Glutamatergic neuron (in vitro differentiated cells): ENCODE results near the gene TMEM170B. TPM values are rescaled to one million over a fixed set of nuclear protein-coding genes. Genes with fewer than 3 reads are reported as not detected.
"Not testable (repeated sequence)": the region's sequence is repeated elsewhere in the genome, so short reads cannot be mapped to it uniquely, and the experiment has no call there.

ENCODE experiments used
- DNase-seq: peaks from one replicate; pipeline ENCODE4 v3.0.0; 2022
- H3K27ac Mint-ChIP-seq: one replicate; pipeline ENCODE4 v1.8.0; 2020; ENCODE audit warnings: mild to moderate bottlenecking, mixed read lengths, inconsistent platforms; ENCODE audit not compliant: unreplicated experiment
- H3K27me3 Mint-ChIP-seq: one replicate; pipeline ENCODE4 v1.8.0; 2020; ENCODE audit warnings: mild to moderate bottlenecking, moderate library complexity, mixed read lengths, inconsistent platforms; ENCODE audit not compliant: unreplicated experiment
- H3K36me3 Mint-ChIP-seq: one replicate; pipeline ENCODE4 v1.8.0; 2020; ENCODE audit warnings: mild to moderate bottlenecking, mixed read lengths, inconsistent platforms; ENCODE audit not compliant: unreplicated experiment
- H3K4me1 Mint-ChIP-seq: one replicate; pipeline ENCODE4 v1.8.0; 2020; ENCODE audit warnings: mild to moderate bottlenecking, low read depth, mixed read lengths, inconsistent platforms; ENCODE audit not compliant: unreplicated experiment
- H3K4me3 Mint-ChIP-seq: one replicate; pipeline ENCODE4 v1.8.0; 2020; ENCODE audit warnings: mild to moderate bottlenecking, mixed read lengths, inconsistent platforms; ENCODE audit not compliant: unreplicated experiment
- H3K9me3 Mint-ChIP-seq: one replicate; pipeline ENCODE4 v1.8.0; 2020; ENCODE audit warnings: mild to moderate bottlenecking, moderate library complexity, mixed read lengths, inconsistent platforms; ENCODE audit not compliant: unreplicated experiment
- total RNA-seq: library from RNA; stranded (reverse); fragmentation: NEBNext Ultra II Directional; extraction: Animal tissue kit (Norgen Biotek cat#: 25700); gene quantifications from one replicate; pipeline ENCODE4 v1.2.1, GENCODE V29; 2021; ENCODE audit not compliant: unreplicated experiment
- TF ChIP-seq, protein P1 (sequence below): fragments of 200-600 bp; sonication (generic); IDR thresholded peaks from one replicate; pipeline ENCODE4 v1.5.0; 2021; ENCODE audit not compliant: partially characterized antibody, unreplicated experiment

Gene TMEM170B
- total RNA-seq, 1 donor from 2014 or later, result 11.0 TPM

DNA sequence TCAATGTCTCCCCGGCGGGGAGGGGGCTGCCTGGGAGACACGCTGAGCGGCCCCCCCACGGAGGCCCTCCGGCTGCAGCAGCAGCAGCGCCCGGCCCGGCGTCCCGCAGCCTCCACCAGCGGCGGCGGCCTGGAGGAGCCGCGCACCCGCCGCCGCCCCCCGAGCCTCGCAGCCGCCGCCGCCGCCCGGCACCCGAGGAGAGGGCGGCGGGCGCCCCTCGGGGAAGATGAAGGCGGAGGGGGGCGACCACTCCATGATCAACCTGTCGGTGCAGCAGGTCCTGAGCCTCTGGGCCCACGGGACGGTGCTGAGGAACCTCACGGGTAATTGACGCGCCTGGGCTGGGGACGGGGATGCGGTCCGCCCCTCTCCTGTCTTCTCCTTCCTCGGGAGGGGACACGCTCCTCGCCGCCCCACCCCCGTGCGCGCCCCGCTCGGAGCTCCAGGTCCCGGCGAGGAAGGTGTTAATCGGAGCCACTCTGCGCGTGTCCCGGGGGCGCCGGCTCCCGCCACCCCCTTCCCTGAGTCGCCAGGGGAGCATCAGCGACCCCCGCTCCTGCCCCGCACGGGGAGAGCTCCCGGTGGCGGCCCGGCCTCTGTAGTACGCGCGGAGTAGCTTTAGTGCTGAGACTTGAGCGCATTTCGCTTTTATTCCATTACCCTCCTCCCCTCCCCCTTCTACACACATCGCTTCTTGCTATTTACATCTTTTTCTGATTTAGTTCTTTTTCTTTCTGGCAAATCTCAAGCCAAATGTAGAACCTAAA, 686 bp downstream of the TMEM170B start:
- H3K9me3 Mint-ChIP-seq, result peaks cover 11% of the 10 kb centered on the region
- peaks cover 4% of the 10 kb centered on the region for H3K27me3 Mint-ChIP-seq
- peak overlapping the region; percentile 74 for H3K27ac Mint-ChIP-seq
- no peaks in the 10 kb centered on the region for H3K4me1 Mint-ChIP-seq
- TF ChIP-seq, protein P1, sequence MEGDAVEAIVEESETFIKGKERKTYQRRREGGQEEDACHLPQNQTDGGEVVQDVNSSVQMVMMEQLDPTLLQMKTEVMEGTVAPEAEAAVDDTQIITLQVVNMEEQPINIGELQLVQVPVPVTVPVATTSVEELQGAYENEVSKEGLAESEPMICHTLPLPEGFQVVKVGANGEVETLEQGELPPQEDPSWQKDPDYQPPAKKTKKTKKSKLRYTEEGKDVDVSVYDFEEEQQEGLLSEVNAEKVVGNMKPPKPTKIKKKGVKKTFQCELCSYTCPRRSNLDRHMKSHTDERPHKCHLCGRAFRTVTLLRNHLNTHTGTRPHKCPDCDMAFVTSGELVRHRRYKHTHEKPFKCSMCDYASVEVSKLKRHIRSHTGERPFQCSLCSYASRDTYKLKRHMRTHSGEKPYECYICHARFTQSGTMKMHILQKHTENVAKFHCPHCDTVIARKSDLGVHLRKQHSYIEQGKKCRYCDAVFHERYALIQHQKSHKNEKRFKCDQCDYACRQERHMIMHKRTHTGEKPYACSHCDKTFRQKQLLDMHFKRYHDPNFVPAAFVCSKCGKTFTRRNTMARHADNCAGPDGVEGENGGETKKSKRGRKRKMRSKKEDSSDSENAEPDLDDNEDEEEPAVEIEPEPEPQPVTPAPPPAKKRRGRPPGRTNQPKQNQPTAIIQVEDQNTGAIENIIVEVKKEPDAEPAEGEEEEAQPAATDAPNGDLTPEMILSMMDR, result no peak
- no peaks in the 10 kb centered on the region for H3K36me3 Mint-ChIP-seq
- peak; percentile 67 for DNase-seq
- peak overlapping the region; percentile 88 for H3K4me3 Mint-ChIP-seq

DNA sequence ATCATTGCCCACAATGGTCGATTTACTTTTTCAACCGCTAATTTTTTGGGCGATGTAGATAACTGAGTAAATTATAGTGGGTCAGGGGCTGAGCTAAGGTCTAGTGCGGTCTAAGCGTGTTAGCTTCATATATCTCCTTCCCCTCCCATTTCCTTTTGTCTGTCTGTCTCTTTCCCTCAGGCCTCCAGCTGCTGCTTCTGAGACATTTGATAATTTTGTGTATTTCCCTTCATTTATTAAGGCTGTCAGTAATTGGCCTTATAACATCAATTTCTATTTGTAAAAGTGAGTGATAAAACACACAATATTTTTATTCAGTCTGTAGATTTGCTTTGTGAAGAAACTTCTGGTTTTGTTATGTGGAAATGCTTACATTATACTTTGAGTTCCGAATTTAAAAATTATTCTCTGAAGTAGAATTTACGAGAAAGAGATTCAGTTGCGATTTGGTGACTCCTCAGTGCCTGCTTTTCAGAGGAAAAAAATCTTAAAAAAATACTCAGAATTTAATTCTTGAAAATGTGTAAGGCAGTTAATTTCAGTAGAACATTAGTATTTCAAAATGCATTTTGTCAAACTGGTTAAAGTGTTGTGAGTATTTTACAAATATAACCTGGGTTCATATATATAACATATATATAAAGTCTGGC, 1.4 kb downstream of the TMEM170B start:
- TF ChIP-seq, protein P1, result no peak
- H3K4me3 Mint-ChIP-seq, result peak overlapping the region; percentile 88
- no peaks in the 10 kb centered on the region for H3K36me3 Mint-ChIP-seq
- peaks cover 4% of the 10 kb centered on the region for H3K27me3 Mint-ChIP-seq
- peak overlapping the region; percentile 74 for H3K27ac Mint-ChIP-seq
- no peaks in the 10 kb centered on the region for H3K4me1 Mint-ChIP-seq
- H3K9me3 Mint-ChIP-seq, result peaks cover 11% of the 10 kb centered on the region
- no peak for DNase-seq

DNA sequence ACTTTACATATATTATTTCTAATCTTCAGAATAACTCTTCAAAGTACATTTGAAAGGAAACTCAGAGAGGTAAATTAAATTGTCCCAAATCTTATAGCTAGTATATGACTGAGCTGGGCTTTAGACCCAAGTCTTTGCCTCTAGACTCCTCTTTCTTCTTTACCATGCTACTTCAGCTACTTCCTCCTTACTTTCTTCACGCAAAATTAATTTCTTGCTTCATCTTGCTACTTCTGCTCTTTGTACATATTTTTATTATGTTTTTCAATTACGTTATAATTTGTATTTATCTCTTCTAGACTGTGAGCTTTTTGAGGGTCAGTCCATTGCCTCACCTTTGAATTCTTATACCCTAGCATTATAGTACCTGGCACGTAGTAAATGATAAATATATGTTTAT, 5.3 kb downstream of the TMEM170B start:
- Mint-ChIP-seq H3K36me3 (no peaks in the 10 kb centered on the region), H3K4me1 (peaks cover 6% of the 10 kb centered on the region), H3K9me3 (peaks cover 5% of the 10 kb centered on the region), H3K4me3 (no peak overlapping the region), H3K27me3 (peaks cover 4% of the 10 kb centered on the region), H3K27ac (no peak overlapping the region)
- DNase-seq, result no peak
- TF ChIP-seq, protein P1, result no peak

DNA sequence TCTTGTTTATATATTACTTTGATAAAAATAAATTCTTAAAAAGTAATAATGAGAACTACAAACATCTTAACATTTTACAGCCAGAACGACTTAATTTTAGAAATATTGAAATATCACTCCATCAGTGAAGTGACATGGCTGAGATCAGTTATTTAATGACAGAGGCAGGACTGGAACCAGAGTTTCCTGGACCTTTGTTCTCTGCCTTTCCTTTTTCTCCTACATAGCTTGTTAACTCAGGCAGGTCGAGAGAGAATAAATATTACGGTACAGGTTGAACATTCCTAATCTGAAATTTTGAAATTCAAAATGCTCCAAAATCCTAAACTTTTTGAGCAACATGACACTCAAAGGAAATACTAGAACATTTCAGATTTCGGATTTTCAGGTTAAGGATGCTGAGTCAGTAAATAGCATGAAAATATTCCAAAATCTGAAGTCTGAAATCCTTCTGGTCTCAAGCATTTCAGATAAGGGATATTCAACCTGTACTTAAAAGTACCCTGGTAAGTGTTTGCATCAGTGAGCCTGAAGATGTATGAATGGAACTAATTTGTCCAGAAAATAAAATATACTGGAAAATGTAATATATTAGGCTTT, 6.5 kb downstream of the TMEM170B start:
- Mint-ChIP-seq H3K27ac (no peak overlapping the region), H3K9me3 (no peaks in the 10 kb centered on the region), H3K36me3 (no peaks in the 10 kb centered on the region), H3K27me3 (peaks cover 3% of the 10 kb centered on the region), H3K4me3 (no peak overlapping the region), H3K4me1 (peaks cover 6% of the 10 kb centered on the region)
- TF ChIP-seq, protein P1, result no peak
- DNase-seq, result no peak

DNA sequence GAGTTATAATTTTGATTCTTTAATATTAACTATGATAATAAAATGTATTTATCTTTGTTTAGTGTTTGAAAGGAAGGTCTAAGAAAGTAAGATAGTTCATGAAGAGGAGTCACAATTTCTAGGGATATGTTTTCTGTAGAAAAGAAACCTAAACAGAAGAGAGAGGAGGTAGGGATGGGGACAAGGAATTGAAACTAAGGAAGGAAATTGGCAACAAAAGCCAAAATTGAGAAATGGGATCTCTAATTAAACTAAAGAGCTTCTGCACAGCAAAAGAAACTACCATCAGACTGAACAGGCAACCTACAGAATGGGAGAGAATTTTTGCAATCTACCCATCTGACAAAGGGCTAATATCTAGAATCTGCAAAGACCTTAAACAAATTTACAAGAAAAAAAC, 10.3 kb downstream of the TMEM170B start:
- H3K9me3 Mint-ChIP-seq, H3K27ac Mint-ChIP-seq, H3K27me3 Mint-ChIP-seq, H3K36me3 Mint-ChIP-seq, H3K4me3 Mint-ChIP-seq, H3K4me1 Mint-ChIP-seq, DNase-seq: not testable (repeated sequence)

DNA sequence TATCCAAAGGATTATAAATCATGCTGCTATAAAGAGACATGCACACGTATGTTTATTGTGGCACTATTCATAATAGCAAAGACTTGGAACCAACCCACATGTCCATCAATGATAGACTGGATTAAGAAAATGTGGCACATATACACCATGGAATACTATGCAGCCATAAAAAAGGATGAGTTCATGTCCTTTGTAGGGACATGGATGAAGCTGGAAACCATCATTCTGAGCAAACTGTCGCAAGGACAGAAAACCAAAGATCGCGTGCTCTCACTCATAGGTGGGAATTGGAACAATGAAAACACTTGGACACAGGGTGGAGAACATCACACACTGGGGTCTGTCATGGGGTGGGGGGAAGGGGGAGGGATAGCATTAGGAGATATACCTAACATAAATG, 11.0 kb downstream of the TMEM170B start:
- not testable (repeated sequence) for H3K36me3 Mint-ChIP-seq, H3K4me3 Mint-ChIP-seq, DNase-seq, H3K9me3 Mint-ChIP-seq, H3K4me1 Mint-ChIP-seq, H3K27ac Mint-ChIP-seq, H3K27me3 Mint-ChIP-seq
